ENCODE data around the gene ATP2B2. TPM values are rescaled to one million over a fixed set of nuclear protein-coding genes. Genes with fewer than 3 reads are reported as not detected.

The ATP2B2 gene
- total and polyA plus RNA-seq, 7 donors, result 0.08 to 6.5 (median 0.77) TPM

- TF ChIP-seq CTCF (IDR thresholded peaks at IDR 0.05), result no peak
- DNase-seq (no peak), ATAC-seq (no peak)
- H3K4me1 ChIP-seq, result peaks cover 6% of the 10 kb centered on the region
- no peak overlapping the region for H3K27ac ChIP-seq
- no peaks in the 10 kb centered on the region for H3K36me3 ChIP-seq (ENCODE audit: insufficient read depth in 1 of 2, low read depth in 1 of 2)
- H3K9me3 ChIP-seq, result no peaks in the 10 kb centered on the region
- 72 to 74% (median 73%) methylated on average over 7 of the region's 7 CpGs for WGBS, 3 donors
- no peak overlapping the region for H3K4me3 ChIP-seq
- no peaks in the 10 kb centered on the region for H3K27me3 ChIP-seq (ENCODE audit: insufficient read depth in 3 of 3, low read length in 2 of 3)
- intact Hi-C loops (cut with DNase I), result no loop called here
These were observed 18.9 kb upstream of the ATP2B2 start for GRCh38 chr3:10524270-10524669.

- Histone ChIP-seq H3K9me3 (no peaks in the 10 kb centered on the region), H3K27me3 (ENCODE audit: insufficient read depth in 3 of 3, low read length in 2 of 3) (no peaks in the 10 kb centered on the region), H3K4me1 (peaks cover 13% of the 10 kb centered on the region), H3K4me3 (no peak overlapping the region), H3K36me3 (ENCODE audit: insufficient read depth in 1 of 2, low read depth in 1 of 2) (no peaks in the 10 kb centered on the region), H3K27ac (no peak overlapping the region)
- TF ChIP-seq CTCF (IDR thresholded peaks at IDR 0.05), result no peak
- WGBS, 3 donors, result 61 to 63% (median 63%) methylated on average over 5 of the region's 5 CpGs
- intact Hi-C loops (cut with DNase I), result no loop called here
- DNase-seq, result no peak
- no peak for ATAC-seq
These were observed 18.2 kb upstream of the ATP2B2 start for GRCh38 chr3:10523561-10523960.

DNA sequence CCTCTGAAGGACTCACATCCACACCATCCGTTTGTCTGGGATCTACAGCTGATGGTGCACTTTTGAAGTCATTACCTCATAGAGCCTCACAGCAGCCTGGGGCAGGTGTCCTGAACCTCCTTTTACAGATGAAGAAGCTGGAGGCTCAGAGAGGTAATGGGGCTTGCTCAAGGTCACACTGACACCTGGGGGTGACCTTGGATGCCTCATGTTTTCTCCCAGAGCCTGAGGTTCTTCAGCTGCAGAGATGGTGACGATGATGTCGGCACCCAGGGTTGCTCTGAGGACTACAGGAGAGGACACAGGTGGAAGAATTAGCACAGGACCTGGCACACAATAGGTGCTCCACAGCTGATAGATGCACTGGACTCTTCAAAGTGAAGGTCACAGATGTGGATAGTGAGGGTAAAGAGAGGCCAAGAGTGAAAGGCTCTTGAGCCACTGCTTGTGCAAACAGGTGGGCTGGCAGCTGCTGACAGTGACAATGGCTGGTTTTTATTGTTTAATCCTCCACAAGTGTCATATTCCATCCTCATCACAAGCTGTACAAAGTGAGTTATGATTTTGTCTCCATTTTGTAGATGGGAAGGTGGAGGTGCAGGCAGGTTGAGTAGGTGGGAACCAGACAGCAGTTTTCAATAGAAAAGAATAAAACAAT is 17.4 kb upstream of the ATP2B2 start:
- Histone ChIP-seq H3K27me3 (ENCODE audit: insufficient read depth in 3 of 3, low read length in 2 of 3) (no peaks in the 10 kb centered on the region), H3K36me3 (ENCODE audit: insufficient read depth in 1 of 2, low read depth in 1 of 2) (no peaks in the 10 kb centered on the region), H3K27ac (no peak overlapping the region), H3K9me3 (no peaks in the 10 kb centered on the region), H3K4me1 (peaks cover 20% of the 10 kb centered on the region), H3K4me3 (no peak overlapping the region)
- WGBS, 3 donors, result 82 to 88% (median 84%) methylated on average over 3 of the region's 3 CpGs
- TF ChIP-seq CTCF (IDR thresholded peaks at IDR 0.05), result no peak
- DNase-seq (no peak), ATAC-seq (no peak)
- intact Hi-C loops (cut with DNase I), result no loop called here

DNA sequence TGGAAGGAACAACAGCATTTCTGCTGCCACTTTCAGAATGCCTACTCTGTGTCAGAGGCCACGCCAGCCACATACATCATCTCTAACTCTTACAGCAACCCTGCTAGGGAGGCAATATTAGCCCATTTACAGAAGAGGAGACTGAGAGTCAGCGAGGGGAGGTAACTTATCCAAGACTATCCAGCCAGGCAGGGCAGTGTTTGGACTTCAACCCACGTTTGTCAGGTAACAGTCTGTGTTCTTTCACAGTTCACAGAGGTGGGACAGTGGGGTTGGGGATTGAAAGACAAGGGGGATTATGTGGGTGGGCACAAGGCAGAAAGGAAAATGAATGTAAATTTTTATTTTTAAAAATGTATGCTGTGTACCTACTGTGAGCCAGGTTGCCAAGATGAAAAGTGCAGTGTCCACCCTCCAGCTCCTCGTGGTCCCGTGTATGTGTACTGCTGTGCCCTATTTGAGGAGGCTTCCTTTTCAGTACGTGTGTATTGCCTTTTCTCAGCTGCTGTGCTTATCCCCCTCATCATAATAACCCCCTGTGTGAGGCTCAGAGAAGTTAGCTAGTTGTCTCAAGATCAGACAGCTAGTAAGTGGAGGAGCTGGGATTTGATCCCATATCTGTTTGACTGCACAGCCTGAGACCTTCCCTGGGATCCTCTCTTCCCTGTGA is 16.5 kb upstream of the ATP2B2 start:
- H3K36me3 ChIP-seq (ENCODE audit: insufficient read depth in 1 of 2, low read depth in 1 of 2), result no peaks in the 10 kb centered on the region

More for the DNA sequence above, 16.5 kb upstream of the ATP2B2 start:
- intact Hi-C loops (cut with DNase I), result no loop called here
- no peak overlapping the region for H3K27ac ChIP-seq
- no peaks in the 10 kb centered on the region for H3K9me3 ChIP-seq
- DNase-seq (no peak), ATAC-seq (no peak)
- TF ChIP-seq CTCF (IDR thresholded peaks at IDR 0.05), result no peak
- H3K4me1 ChIP-seq, result peaks cover 29% of the 10 kb centered on the region
- no peaks in the 10 kb centered on the region for H3K27me3 ChIP-seq (ENCODE audit: insufficient read depth in 3 of 3, low read length in 2 of 3)
- WGBS, 3 donors, result 73 to 79% (median 78%) methylated on average over 6 of the region's 6 CpGs
- no peak overlapping the region for H3K4me3 ChIP-seq

Data from psoas muscle (tissue), 8 donors.